ENCODE results near the gene SEC31A.
"Not testable (repeated sequence)": the region's sequence is repeated elsewhere in the genome, so short reads cannot be mapped to it uniquely, and the experiment has no call there.

Gene SEC31A

DNA sequence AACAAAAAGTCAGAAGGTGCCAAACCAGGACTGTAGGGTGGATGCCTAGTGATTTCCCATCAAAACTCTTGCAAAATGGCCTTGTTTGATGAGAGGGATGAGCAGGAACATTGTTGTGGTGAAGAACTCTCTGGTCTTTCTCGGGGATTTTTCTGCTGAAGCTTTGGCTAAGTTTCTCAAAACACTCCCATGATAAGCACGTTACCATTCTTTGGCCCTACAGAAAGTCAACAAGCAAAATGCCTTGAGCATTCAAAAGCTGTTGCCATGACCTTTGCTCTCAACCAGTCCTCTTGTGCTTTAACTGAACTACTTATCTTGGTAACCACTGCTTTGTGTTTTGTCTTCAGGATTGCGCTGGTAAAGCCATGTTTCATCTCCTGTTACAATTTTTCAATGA, 3.0 kb upstream of the SEC31A start:
- no peak for DNase-seq (ENCODE audit: low read depth in 2 of 3, low spot score in 1 of 3)

DNA sequence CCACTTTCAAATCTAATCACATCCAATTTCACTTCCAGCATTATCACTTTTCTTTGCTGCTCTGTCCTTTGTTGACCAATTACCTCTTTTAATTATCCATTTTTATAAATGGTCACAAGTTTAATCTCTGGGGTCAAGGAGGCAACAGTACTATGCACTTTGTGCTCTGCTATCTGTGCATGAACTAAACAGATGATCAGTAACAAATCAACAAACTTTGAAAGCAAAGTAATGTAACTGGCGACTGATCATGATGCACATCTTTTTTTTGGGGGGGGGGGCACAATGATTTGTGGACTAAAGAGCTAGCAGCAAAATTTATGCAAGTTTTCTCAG, 1.5 kb upstream of the SEC31A start:
- DNase-seq (ENCODE audit: low read depth in 2 of 3, low spot score in 1 of 3) = no peak

DNA sequence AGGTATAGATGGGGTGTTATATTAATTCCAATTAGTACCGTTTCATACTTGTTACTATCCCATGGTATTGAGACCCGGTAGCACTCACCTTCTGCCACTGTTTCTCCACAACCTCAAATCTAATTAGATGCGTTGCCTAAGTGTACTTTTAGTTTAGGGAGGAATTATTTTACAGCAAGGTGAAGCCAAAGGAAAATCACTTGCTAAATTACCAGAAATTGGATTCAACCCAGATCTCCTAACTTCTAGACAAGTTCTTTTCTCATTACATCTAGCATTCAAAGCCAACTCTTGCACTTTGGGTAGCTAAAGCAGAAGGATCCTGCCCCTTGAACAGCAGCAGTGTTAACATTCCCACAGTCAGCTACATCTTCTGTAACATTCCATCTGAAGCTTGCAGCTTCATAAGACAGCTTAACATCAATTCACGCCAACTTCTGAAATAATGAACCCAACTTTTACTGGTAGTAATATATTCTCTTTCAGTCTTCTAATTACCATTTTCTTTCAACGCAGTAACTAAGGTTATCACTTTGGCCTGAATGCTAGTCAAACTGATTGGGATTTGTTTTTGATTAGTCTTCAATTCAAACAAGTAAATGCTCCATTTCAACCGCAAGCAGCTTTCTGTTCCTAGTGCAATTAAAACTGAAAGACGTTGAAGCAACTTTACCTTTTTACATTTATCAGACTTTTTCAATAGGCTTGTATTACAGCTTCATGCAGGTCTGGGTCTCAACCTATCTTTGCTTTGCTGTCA, 934 bp upstream of the SEC31A start:
- no peak for DNase-seq (ENCODE audit: low read depth in 2 of 3, low spot score in 1 of 3)

DNA sequence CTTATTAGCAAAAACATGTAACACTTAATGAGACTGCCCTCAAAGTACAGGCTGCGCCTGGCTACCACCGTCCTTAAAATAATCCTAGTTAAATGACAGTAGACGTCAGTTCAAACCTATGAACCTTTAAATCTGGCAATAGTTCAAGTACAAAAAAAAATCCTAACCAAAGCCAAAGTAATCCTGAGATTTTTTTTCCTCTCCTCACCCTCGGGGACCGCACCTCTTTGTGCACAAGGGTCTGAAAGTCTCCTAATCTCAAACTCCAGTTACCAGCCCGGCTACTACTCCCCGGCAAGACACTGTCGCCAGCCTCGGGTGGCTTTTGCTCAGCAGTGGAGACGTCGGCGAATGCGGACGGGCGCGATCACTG, 439 bp downstream of the SEC31A start:
- DNase-seq (ENCODE audit: low read depth in 2 of 3, low spot score in 1 of 3) = peak in 1 of 3 donors; percentile 38

DNA sequence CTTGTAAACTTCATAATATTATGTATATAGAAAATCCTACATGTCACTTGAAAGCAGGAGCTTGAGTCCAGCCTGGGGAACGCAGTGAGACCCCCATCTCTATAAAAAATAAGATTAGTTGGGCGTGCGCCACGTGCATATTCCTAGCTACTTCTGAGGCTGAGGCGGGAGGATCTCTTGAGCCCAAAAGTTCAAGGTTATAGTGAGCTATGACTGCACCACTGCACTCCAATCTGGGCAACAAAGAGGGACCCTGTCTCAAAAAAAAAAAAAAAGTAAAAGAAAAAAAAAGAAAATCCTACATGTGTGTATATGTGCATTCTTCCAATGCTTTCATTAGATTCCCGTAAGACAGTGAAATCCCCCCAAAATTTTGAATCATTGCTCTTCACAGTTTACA, 1.7 kb downstream of the SEC31A start:
- no peak for DNase-seq (ENCODE audit: low read depth in 2 of 3, low spot score in 1 of 3)

DNA sequence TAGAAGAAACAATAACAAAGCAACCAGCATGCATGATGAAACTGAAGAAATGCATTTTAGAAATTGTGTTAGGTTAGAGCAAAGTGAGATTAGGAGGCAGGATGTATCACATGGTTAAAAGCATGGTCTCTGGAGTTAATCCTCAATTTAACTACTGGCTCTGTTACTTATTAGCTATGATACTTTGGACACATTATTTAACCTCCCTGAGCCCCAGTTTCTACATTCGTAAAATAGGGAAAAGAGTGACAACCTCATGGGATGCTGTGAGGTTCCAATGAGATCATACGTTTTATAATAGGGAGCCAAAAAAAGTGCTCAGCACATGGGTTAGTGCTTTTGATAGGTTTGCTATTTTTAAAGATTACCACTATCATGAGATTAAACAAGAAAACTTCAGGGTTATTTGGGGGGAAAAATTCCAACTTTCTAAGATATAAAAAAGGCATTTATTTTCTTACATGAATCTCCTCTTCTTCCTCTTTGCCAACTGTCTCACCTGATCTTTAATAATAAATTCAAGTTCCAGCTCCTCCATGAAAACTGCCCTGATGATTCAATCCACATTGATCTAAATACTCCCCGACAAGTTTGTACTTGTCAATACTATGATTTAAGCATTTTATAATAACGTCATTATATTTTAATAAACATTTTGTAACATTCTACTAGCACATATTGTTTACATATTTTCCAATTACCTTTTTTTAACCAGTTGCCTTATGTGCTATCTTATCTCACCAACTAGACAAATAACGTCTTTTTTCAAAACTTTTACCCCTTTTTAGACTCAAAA, 4.6 kb downstream of the SEC31A start:
- no peak for DNase-seq (ENCODE audit: low read depth in 2 of 3, low spot score in 1 of 3)

DNA sequence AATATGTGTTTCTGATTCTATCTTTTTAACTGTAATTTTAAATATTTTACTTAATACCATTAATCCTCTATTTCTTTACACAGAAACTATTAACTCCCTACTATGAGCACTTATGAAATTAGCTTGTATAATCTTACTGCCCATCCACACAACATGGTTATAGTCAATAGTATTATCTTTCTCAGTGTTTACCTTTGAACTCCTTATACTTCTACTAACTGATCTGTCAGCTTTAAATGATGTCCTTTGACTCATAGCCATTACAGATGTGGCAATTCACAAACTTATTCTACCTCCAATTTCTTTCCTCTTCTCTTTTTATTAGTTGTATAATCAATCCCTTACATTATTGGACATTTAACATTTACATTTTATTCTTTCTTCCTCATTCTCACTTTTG, 5.5 kb downstream of the SEC31A start:
- DNase-seq (ENCODE audit: low read depth in 2 of 3, low spot score in 1 of 3) = no peak

DNA sequence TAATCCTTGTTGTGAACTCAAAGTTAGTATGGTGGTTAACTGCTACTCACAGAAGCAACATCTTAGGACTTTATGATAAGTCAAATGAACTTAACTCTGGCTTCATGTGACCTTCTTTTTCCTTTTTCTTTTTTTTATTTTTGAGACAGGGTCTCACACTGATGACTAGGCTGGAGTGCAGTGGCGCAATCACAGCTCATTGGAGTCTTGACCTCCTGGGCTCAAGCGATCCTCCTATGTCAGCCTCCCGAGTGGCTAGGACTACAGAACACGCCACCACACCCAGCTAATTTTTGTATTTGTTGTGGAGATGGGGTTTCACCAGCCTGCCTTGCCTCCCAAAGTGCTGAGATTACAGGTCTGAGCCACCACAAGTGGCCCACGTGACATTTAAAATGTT, 22.4 kb downstream of the SEC31A start:
- DNase-seq (ENCODE audit: low read depth in 2 of 3, low spot score in 1 of 3) = no peak

DNA sequence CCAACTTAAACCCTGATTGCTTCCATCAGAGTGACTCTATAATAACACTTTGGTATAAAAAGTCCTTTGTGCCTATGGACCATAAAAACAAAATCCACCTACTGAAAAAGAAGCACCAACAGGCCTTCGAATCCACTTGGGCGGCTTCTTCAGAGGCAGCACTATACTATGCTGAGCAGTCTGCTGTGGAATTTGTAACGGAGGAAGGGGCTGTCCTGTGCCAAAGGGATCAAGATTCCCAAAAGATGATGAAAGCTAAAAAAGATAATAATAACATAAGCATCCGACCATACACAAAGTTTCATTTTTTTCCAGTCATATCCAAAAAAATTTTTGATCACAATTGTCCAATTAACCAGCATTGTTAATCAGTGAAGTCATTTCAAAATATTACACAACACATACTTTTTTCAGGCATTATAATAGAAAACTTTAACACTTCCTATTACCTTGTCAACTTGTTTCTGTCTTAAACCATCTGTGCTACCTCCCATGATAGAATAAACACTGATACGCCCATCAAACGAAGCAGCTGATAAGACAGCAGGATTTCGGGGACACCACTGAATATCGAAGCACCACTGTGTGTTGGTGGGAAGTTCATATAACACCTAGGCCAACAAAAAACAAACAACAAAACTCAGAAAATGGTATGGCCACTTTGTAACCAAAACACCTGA, 24.1 kb downstream of the SEC31A start:
- no peak for DNase-seq (ENCODE audit: low read depth in 2 of 3, low spot score in 1 of 3)

DNA sequence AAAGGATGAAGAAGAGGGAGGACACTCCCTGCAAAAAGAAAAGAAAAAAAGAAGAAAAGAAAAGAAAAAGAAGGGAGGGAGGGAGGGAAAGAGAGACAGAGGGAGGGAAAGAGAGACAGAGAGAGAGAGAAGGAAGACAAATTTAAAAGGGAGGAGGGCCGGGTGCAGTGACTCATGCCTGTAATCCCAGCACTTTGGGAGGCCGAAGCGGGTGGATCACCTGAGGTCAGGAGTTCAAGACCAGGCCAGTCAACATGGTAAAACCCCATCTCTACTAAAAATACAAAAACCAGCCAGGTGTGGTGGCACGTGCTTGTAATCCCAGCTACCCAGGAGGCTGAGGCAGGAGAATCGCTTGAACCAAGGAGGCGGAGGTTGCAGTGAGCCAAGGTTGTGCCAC, 24.9 kb downstream of the SEC31A start:
- DNase-seq (ENCODE audit: low read depth in 2 of 3, low spot score in 1 of 3) = not testable (repeated sequence)

DNA sequence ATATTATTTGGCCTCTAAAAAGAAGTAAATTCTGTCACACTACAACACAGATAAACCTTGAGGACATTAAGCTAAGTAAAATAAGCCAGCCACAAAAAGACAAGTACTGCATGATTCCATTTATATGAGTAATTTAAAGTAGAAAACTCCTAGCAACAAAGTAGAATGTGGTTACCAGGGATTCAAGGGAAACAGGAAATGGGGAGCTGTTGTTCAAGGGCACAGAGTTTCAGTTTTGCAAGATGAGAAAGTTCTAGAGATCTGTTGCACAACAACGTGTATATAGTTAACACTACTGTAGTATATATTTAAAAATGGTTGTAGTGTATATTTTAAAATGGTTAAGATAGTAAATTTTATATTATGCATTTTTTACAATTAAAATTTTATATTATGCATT, 25.4 kb downstream of the SEC31A start:
- DNase-seq (ENCODE audit: low read depth in 2 of 3, low spot score in 1 of 3) = no peak

DNA sequence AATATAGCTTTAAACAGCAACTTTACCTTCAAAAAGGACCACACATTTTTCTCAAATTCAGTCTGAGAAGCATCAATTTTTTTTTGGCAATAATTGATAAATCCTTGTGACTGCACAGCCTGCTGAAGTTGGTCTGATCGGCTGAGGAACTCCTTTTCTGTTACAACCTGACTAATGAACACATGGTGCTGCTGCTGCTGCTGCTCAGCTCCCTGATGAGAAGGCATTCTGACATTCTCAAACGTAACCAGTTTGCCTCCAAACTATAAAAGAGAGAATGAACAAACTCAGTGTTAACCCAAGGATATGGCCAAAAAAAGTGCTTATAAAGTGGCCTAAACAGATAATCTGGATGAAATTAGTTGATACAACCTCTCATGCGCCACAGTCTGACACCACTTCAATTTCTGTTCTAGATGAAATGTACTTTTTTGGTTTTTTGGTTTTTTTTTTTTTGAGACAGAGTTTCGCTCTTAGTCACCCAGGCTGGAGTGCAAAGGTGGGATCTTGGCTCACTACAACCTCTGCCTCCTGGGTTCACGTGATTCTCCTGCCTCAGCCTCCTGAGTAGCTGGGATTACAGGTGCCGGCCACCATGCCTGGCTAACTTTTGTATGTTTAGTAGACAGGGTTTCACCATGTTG, 26.5 kb downstream of the SEC31A start:
- no peak for DNase-seq (ENCODE audit: low read depth in 2 of 3, low spot score in 1 of 3)

DNA sequence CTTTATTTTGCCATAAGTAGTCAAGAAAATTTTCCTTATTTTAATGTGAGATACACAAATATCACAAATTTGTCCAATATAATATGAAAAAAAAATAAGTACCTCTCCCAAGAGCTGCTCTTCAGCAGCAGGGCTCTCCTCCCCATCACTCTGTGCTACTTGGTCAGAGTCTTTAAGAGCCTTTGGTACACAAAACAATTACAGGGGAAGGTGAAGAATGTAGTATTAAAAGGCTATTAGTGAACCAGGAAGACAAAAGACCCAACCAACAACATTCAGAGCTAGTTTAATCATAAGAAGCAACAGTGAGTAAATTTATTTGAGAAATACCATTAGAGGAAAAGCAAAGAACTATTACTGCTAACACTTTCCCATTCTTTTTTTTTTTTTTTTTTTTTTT, 29.4 kb downstream of the SEC31A start:
- no peak for DNase-seq (ENCODE audit: low read depth in 2 of 3, low spot score in 1 of 3)

DNA sequence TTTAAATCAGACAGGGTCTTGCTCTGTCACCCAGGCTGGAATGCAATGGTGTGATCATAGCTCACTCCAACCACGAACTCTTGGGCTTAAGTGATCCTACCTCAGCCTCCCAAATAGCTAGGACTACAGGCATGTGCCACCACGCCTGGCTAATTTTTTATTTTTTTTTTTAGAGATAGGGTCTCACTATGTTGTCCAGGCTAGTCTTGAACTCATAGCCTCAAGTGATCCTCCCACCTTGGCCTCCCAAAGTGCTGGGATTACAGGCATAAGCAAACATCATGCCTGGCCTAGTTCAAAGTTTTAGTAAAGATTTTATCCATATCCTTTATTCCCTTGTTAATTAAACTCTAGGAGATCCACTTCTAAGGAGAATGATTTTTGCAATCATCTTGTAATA, 30.5 kb downstream of the SEC31A start:
- not testable (repeated sequence) for DNase-seq (ENCODE audit: low read depth in 2 of 3, low spot score in 1 of 3)

DNA sequence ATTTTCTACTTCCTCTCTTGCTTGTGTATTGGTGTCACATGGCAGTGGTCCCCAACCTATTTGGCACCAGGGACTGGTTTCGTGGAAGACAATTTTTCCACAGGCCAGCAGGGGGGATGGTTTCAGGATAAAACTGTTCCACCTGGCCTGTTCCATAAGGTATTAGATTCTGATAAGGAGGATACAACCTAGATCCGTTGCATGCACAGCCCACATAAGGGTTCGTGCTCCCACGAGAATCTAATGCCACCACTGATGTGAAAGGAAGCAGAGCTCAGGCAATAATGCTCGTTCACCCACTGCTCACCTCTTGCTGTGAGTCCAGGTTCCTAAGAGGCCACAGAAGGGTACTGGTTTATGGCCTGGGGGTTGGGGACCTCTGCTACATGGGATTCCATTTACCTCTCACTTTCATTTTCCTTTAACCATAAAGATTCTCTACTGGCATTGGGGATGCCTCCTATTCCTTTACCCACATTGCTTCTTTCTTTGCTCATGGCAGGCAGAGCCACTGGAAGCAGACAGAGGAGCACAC, 38.1 kb downstream of the SEC31A start:
- no peak for DNase-seq (ENCODE audit: low read depth in 2 of 3, low spot score in 1 of 3)

DNA sequence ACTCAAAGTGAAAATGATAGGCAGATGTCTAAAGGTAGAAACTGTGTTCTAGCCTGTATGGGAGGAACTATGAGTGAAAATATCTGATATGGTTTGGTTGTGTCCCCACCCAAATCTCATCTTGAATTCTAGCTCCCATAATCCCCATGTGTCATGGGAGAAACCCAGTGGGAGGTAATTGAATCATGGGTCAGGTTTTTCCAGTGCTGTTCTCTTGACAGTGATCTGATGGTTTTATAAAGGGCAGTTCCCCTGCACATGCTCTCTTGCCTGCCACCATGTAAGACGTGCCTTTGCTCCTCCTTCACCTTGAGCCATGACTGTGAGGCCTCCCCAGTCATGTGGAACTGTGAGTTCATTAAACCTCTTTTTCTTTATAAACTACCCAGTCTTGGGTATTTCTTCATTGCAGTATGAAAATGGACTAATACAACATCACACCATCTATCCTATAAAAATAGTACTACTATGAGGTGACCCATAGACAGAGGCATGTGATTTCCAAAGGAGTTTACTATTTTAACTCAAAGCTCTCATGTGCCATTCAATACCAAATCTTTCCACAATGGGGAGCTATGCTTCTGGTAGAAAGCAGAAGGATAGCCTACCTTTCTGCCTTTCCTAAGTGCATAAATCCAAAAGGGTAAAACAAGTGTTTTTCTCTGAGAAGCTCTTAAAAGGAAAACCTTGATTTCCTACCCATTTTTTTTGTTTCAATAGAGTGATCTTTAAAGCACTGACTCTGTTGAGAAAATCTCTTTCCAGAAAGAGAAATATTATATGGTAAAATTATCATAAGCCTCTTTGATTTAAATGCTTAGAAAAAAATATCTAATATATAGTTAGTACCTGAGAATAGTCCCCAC, 38.8 kb downstream of the SEC31A start:
- peak in 1 of 3 donors; percentile 23 for DNase-seq (ENCODE audit: low read depth in 2 of 3, low spot score in 1 of 3)

DNA sequence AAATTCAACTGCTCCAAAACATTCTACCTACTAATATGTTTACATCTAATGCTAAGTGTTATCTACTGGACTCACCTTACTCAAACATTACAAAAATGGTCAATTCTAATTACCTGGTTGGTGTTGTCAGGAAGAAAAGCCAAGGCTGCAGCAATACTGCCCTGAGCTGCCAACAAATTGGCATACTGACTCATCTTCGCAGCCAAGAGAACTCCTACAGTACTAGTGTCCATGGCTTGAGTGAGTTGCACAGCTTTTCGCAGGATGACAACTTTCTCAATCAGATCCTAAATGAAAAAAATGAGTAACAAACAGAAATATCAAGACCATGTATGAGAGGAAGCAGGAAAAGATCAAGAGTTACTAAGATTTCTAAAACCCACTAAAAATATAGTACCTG, 39.6 kb downstream of the SEC31A start:
- no peak for DNase-seq (ENCODE audit: low read depth in 2 of 3, low spot score in 1 of 3)

DNA sequence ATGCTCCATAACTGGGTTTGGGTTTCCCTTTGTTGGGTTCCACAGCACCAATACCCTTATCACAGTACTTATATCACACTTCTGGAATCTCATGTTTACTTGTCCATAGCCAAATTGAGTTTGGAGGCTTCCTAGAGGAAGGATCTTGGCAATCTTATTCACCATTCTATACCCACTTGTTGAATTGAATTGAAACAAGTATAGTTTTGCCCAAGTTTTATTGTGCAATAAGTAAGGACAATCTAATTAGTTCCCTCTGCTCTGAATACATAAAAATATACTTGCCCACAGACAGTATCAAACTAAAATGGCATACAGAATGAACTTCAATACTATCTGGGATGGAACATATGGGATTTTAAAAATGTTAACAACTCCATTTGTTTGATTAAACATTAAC, 40.3 kb downstream of the SEC31A start:
- no peak for DNase-seq (ENCODE audit: low read depth in 2 of 3, low spot score in 1 of 3)

DNA sequence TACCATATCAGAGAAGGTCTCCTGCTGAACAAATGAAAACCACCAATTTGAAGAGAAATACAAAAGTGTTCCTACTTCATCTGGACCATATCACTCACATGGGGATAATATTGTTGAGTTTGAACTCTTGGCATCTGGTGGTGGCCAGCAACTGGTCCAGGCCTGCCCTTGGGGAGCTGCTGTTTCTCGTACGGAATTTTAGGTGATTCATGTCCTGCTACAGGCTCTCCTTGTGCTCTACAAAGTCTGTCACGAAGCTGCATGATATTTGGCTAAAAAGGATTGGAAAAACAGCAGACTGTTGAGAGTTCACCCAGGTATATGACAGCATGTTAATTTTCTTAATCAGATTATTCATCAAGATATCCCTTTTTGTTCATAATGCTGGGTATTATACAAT, 42.2 kb downstream of the SEC31A start:
- no peak for DNase-seq (ENCODE audit: low read depth in 2 of 3, low spot score in 1 of 3)

DNA sequence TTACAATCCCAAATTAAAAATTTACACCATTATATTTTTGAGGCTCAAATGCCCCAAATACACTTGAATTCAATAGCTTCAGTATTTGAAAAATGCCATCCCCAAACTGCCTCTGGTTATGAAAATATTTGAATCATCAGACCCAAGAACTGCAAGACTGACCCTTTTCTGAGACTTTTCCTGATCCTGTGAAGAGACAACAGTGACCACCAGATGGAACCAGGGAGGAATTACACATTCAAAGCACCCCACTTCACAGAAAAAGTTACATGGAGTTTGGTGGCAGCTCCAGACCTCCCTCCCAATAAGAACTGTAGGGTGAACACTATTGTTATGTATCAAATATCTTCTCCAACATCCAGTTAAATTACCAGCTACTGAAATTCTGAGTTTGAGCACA, 48.4 kb downstream of the SEC31A start:
- DNase-seq (ENCODE audit: low read depth in 2 of 3, low spot score in 1 of 3) = no peak

DNA sequence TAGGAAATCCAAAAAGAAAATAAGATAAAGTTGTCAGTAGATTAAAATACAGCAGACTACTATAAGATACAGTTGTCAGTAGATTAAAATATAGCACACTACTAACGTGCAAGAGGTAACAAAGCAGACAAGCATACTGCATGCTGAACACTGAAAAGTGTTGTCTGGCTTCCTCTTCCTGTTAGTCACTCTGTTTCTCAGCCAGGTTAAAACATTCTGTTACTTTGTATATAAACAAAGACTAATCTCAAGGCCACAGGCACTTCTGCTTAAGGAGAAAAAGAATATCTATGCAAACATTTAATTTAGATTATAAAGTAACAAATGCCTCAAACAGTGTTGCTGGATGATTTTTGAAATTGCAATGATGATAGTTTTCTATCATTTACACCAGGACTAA, 51.3 kb downstream of the SEC31A start:
- no peak for DNase-seq (ENCODE audit: low read depth in 2 of 3, low spot score in 1 of 3)

Data from stimulated activated CD4-positive, alpha-beta T cell treated with anti-CD3 and anti-CD28 coated beads, Interleukin-12 subunit alpha, Interleukin-12 subunit beta, amount 100 ng/mL, for 48 hours (primary cell).